Measurements from ENCODE around the gene GATA1.

GATA1 gene

DNA sequence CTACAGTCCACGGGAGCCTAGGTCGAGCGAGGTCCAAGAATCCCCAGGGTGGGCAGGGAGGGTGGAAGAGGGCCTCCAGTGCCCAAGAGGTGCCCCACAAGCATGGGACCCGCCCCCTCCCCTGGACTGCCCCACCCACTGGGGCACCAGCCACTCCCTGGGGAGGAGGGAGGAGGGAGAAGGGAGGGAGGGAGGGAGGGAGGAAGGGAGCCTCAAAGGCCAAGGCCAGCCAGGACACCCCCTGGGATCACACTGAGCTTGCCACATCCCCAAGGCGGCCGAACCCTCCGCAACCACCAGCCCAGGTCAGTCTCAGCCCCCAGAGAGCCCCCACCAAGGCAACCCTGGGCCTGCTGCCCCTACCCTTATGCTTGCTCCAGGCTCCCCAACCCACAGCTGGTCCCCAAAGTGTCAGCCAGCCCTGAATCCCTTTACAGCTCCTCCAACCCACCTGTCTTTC, at the start of gene GATA1:
GATA1 (plus strand) TSS at position 250 of the 460 bp plus-strand sequence. CDS start 4,520 bp downstream, outside the sequence.
- no peak for DNase-seq (ENCODE audit: low read depth, low spot score)
- H3K4me3 ChIP-seq (ENCODE audit: low read depth, low read length), result no peak within 1 kb of the TSS
- TF ChIP-seq, protein P1, sequence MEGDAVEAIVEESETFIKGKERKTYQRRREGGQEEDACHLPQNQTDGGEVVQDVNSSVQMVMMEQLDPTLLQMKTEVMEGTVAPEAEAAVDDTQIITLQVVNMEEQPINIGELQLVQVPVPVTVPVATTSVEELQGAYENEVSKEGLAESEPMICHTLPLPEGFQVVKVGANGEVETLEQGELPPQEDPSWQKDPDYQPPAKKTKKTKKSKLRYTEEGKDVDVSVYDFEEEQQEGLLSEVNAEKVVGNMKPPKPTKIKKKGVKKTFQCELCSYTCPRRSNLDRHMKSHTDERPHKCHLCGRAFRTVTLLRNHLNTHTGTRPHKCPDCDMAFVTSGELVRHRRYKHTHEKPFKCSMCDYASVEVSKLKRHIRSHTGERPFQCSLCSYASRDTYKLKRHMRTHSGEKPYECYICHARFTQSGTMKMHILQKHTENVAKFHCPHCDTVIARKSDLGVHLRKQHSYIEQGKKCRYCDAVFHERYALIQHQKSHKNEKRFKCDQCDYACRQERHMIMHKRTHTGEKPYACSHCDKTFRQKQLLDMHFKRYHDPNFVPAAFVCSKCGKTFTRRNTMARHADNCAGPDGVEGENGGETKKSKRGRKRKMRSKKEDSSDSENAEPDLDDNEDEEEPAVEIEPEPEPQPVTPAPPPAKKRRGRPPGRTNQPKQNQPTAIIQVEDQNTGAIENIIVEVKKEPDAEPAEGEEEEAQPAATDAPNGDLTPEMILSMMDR (IDR thresholded peaks at IDR 0.05; ENCODE audit: insufficient read depth, low read length, missing control alignments), result no peak
- CTCF ChIA-PET, result no interaction called here
- POLR2A ChIA-PET, result no interaction called here

DNA sequence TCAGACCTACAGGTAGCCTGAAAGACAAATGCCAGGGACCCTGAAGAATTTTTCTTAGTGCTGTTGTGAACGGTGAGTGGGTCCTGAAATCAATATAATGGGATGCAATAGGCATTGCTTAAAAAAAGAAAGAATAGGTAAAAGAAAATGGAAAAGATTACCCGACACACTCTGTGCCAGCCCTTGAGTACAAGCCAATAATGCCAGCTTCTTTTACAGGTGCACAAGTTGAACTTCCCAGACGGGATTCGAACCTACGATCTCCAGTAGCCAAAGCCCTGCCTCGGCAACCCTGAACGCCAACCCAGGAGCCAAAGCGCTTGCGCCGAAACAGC, 49.5 kb upstream of the GATA1 start:
- TF ChIP-seq, protein P1 (IDR thresholded peaks at IDR 0.05; ENCODE audit: insufficient read depth, low read length, missing control alignments), result no peak
- ChIA-PET CTCF (no interaction called here), POLR2A (interaction anchor here (0.7 to 1.4 kb wide), 3 partner anchors 40 to 97 kb away, joined by 3 to 5 read pairs (median 3); partner anchors contain the start of gene SUV39H1)
- no peak for DNase-seq (ENCODE audit: low read depth, low spot score)
- H3K4me3 ChIP-seq (ENCODE audit: low read depth, low read length), result peak overlapping the region; percentile 52

DNA sequence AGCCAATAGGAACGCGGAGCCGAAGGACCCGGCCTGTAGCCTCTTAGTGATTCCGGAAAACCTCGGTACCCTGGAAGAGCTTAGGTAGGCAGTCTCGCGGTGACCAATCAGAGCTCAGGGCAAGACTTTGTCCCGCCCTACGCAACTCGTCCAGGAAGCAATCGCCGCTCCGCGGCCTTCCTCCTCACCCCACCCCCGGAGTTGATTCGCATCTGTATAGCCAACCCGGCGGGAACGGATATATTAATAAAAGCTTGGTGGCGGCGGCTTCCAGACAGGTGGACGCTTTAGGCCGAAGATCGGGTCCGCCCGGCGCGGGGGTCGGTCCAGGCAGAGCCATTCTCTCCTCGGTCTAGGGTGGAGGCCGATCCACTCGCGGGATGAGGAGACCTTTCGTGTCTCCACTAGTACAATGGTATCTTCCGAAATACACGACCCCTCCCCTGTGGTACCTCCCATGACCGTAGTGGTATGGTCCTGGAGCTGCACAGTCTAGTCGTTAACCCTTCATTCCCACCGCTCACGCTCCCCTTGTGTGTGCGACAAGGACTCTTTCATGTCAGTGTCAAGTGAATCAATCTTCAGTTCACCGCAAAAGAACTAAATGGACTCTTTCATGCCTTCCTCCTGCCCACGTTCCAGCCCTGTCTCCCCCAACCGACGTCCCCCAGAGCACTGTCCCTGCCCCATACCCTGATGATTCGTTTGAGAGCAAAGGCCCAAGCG, 49.0 kb upstream of the GATA1 start:
- POLR2A ChIA-PET, result interaction anchor here (0.7 to 1.4 kb wide), 3 partner anchors 41 to 98 kb away, joined by 3 to 5 read pairs (median 3); partner anchors contain the start of gene SUV39H1
- CTCF ChIA-PET, result interaction anchor here (1.1 to 1.2 kb wide), 2 partner anchors 11 to 13 kb away, joined by 3 read pairs; no protein-coding TSS in a partner anchor
- TF ChIP-seq, protein P1 (IDR thresholded peaks at IDR 0.05; ENCODE audit: insufficient read depth, low read length, missing control alignments), result no peak

DNA sequence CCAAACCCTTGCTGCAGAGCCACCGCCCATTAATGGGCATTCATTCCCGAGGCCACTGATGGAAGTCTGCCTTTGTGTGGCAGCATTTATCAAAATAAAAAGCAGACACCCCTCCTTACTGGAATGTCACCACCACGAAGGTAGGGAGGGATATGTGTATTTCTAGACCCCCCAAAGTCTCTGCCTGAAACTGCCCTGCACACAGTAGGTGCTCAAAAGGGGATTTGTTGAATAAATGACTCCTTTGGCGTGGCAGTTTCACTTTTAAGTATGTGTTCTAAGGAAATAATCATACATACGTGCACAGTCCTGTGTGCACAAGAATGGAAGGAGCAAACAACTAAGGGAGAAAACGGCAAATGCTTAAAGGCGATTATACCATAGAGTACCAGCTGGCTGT, 48.5 kb upstream of the GATA1 start:
- no peak for DNase-seq (ENCODE audit: low read depth, low spot score)
- ChIA-PET POLR2A (interaction anchor here (1.4 kb wide), 1 partner anchor 41 kb away, joined by 5 read pairs; the partner anchor contains the start of gene SUV39H1), CTCF (interaction anchor here (1.1 to 1.2 kb wide), 2 partner anchors 12 kb away, joined by 3 read pairs; no protein-coding TSS in a partner anchor)
- TF ChIP-seq, protein P1 (IDR thresholded peaks at IDR 0.05; ENCODE audit: insufficient read depth, low read length, missing control alignments), result no peak
- H3K4me3 ChIP-seq (ENCODE audit: low read depth, low read length), result peak overlapping the region; percentile 68

More for the DNA sequence above, 49.0 kb upstream of the GATA1 start:
- peak; percentile 84 for DNase-seq (ENCODE audit: low read depth, low spot score)
- H3K4me3 ChIP-seq (ENCODE audit: low read depth, low read length), result peak overlapping the region; percentile 68

DNA sequence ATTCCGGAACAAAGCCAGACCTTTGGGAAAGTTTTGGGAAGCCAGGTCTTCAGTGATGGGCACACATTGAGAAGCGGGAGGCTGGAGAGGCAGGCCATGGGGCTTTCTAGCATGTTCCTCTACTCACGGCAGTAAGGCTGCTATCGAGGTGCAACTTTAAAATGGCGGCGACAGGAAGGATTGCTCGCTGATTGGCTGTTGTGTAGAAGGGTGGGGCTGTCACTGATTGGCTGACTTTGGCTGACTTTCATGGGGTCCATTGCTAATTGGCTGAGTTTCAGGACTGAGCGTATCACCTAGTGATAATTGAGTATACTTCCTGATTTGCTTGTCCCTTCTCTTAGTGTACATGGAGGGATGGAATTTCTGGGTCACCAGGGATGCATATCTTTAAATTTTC, 44.6 kb upstream of the GATA1 start:
- DNase-seq (ENCODE audit: low read depth, low spot score), result no peak
- ChIA-PET CTCF (no interaction called here), POLR2A (no interaction called here)
- TF ChIP-seq, protein P1 (IDR thresholded peaks at IDR 0.05; ENCODE audit: insufficient read depth, low read length, missing control alignments), result no peak
- no peak overlapping the region for H3K4me3 ChIP-seq (ENCODE audit: low read depth, low read length)

DNA sequence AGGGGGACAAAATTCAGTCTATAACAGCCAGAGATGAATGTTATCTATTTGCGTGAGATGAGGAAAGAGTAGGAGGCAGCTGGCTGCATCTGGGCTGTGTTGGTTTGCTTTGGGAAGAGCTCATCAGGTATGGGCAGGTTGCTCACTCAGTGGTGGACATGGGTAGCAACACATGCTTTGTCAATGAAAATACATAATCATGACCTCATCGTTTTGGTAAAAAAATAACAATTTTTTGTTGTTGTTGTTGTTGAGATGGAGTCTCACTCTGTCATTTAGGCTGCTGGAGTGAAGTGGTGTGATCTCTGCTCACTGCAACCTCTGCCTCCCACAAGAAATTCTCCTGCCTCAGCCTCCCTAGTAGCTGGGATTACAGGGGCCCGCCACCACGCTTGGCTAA, 41.2 kb upstream of the GATA1 start:
- ChIA-PET POLR2A (no interaction called here), CTCF (no interaction called here)
- H3K4me3 ChIP-seq (ENCODE audit: low read depth, low read length), result no peak overlapping the region
- DNase-seq (ENCODE audit: low read depth, low spot score), result no peak
- TF ChIP-seq, protein P1 (IDR thresholded peaks at IDR 0.05; ENCODE audit: insufficient read depth, low read length, missing control alignments), result no peak
